ENCODE measurements around the gene DGKB.

Gene DGKB

GRCh38 chr7:14899030-14899429 lies 3.5 kb downstream of the DGKB start:
- peaks cover 11% of the 10 kb centered on the region for H3K4me1 Mint-ChIP-seq

GRCh38 chr7:14896461-14896860 lies 6.1 kb downstream of the DGKB start:
- Mint-ChIP-seq H3K4me1 (peaks cover 11% of the 10 kb centered on the region), H3K27ac (no peak overlapping the region), H3K4me3 (no peak overlapping the region), H3K36me3 (ENCODE audit: low read depth) (no peaks in the 10 kb centered on the region), H3K9me3 (no peaks in the 10 kb centered on the region), H3K27me3 (ENCODE audit: low read depth) (no peaks in the 10 kb centered on the region)
- no peak for TF ChIP-seq CTCF (IDR thresholded peaks at IDR 0.05; ENCODE audit: unreplicated experiment in 3 of 3)

More at GRCh38 chr7:14899030-14899429, 3.5 kb downstream of the DGKB start:
- TF ChIP-seq CTCF (IDR thresholded peaks at IDR 0.05; ENCODE audit: unreplicated experiment in 3 of 3): no peak
- Mint-ChIP-seq H3K27ac (peak overlapping the region in 2 of 3 experiments; percentile 24 to 41), H3K4me3 (peak overlapping the region in 2 of 3 experiments; percentile 11 to 13), H3K27me3 (ENCODE audit: low read depth) (peaks cover 3% of the 10 kb centered on the region), H3K9me3 (no peaks in the 10 kb centered on the region), H3K36me3 (ENCODE audit: low read depth) (no peaks in the 10 kb centered on the region)

GRCh38 chr7:14894826-14895225 lies 7.7 kb downstream of the DGKB start:
- Mint-ChIP-seq H3K4me3 (no peak overlapping the region), H3K36me3 (ENCODE audit: low read depth) (no peaks in the 10 kb centered on the region), H3K9me3 (no peaks in the 10 kb centered on the region), H3K27ac (no peak overlapping the region), H3K4me1 (peaks cover 6% of the 10 kb centered on the region), H3K27me3 (ENCODE audit: low read depth) (no peaks in the 10 kb centered on the region)
- TF ChIP-seq CTCF (IDR thresholded peaks at IDR 0.05; ENCODE audit: unreplicated experiment in 3 of 3): no peak

- no peak overlapping the region for H3K27ac Mint-ChIP-seq
These were observed 9.6 kb downstream of the DGKB start for GRCh38 chr7:14892961-14893360.

GRCh38 chr7:14891289-14891688 lies 11.3 kb downstream of the DGKB start:
- H3K27ac Mint-ChIP-seq: no peak overlapping the region
- no peaks in the 10 kb centered on the region for H3K27me3 Mint-ChIP-seq (ENCODE audit: low read depth)
- H3K4me1 Mint-ChIP-seq: no peaks in the 10 kb centered on the region
- H3K36me3 Mint-ChIP-seq (ENCODE audit: low read depth): no peaks in the 10 kb centered on the region
- no peak overlapping the region for H3K4me3 Mint-ChIP-seq
- no peaks in the 10 kb centered on the region for H3K9me3 Mint-ChIP-seq
- no peak for TF ChIP-seq CTCF (IDR thresholded peaks at IDR 0.05; ENCODE audit: unreplicated experiment in 3 of 3)

More at GRCh38 chr7:14892961-14893360, 9.6 kb downstream of the DGKB start:
- no peak for TF ChIP-seq CTCF (IDR thresholded peaks at IDR 0.05; ENCODE audit: unreplicated experiment in 3 of 3)
- H3K4me1 Mint-ChIP-seq: no peaks in the 10 kb centered on the region
- no peaks in the 10 kb centered on the region for H3K36me3 Mint-ChIP-seq (ENCODE audit: low read depth)
- H3K27me3 Mint-ChIP-seq (ENCODE audit: low read depth): no peaks in the 10 kb centered on the region
- no peaks in the 10 kb centered on the region for H3K9me3 Mint-ChIP-seq
- H3K4me3 Mint-ChIP-seq: no peak overlapping the region

GRCh38 chr7:14888962-14889361 lies 13.6 kb downstream of the DGKB start:
- no peaks in the 10 kb centered on the region for H3K9me3 Mint-ChIP-seq
- no peak overlapping the region for H3K27ac Mint-ChIP-seq
- no peak overlapping the region for H3K4me3 Mint-ChIP-seq
- no peaks in the 10 kb centered on the region for H3K36me3 Mint-ChIP-seq (ENCODE audit: low read depth)
- no peaks in the 10 kb centered on the region for H3K4me1 Mint-ChIP-seq
- H3K27me3 Mint-ChIP-seq (ENCODE audit: low read depth): no peaks in the 10 kb centered on the region
- no peak for TF ChIP-seq CTCF (IDR thresholded peaks at IDR 0.05; ENCODE audit: unreplicated experiment in 3 of 3)

Data from nephron (organoid).